ENCODE data around the gene GALNT4.

The GALNT4 gene

DNA sequence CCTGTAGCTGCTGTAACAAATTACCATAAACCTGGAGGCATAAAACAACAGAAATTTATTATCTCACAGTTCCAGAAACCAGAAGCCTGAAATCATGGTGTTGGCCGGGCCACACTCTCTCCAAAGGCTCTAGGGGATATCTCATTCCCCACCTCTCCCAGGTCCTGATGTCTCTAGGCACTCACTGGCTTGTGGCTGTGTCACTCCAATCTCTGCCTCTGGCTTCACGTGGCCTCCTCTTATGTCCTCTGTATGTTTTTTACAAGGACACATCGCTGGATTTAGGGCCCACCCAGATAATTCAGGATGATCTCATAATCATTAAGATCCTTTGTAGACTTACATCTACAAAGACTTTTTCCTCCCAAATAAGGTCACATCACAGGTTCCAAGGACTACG lies 8.0 kb downstream of the GALNT4 start:
- no peak for TF ChIP-seq EZH2phosphoT487 (IDR thresholded peaks at IDR 0.05; ENCODE audit: borderline replicate concordance, low read length)
- TF ChIP-seq, protein P1, sequence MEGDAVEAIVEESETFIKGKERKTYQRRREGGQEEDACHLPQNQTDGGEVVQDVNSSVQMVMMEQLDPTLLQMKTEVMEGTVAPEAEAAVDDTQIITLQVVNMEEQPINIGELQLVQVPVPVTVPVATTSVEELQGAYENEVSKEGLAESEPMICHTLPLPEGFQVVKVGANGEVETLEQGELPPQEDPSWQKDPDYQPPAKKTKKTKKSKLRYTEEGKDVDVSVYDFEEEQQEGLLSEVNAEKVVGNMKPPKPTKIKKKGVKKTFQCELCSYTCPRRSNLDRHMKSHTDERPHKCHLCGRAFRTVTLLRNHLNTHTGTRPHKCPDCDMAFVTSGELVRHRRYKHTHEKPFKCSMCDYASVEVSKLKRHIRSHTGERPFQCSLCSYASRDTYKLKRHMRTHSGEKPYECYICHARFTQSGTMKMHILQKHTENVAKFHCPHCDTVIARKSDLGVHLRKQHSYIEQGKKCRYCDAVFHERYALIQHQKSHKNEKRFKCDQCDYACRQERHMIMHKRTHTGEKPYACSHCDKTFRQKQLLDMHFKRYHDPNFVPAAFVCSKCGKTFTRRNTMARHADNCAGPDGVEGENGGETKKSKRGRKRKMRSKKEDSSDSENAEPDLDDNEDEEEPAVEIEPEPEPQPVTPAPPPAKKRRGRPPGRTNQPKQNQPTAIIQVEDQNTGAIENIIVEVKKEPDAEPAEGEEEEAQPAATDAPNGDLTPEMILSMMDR (IDR thresholded peaks at IDR 0.05; ENCODE audit: low read depth, low read length, poor library complexity, severe bottlenecking) = no peak
- Histone ChIP-seq H3K9me3 (ENCODE audit: control insufficient read depth, insufficient read depth, low read length) (no peaks in the 10 kb centered on the region), H3K4me3 (ENCODE audit: low read length) (no peak overlapping the region), H3K4me2 (ENCODE audit: low read length) (no peak overlapping the region), H3K36me3 (ENCODE audit: control insufficient read depth, low read length) (peaks cover 4% of the 10 kb centered on the region), H3K9me2 (replicated peaks; ENCODE audit: control insufficient read depth, low read length) (no peaks in the 10 kb centered on the region), H3F3A (ENCODE audit: control insufficient read depth, insufficient read depth) (no peaks in the 10 kb centered on the region), H3K79me2 (ENCODE audit: control insufficient read depth, low read length) (peaks cover 43% of the 10 kb centered on the region), H3K27me3 (ENCODE audit: control insufficient read depth, low read length) (no peaks in the 10 kb centered on the region), H3K27ac (ENCODE audit: low read depth, low read length) (no peak overlapping the region), H4K20me1 (ENCODE audit: control insufficient read depth, insufficient read depth, low read depth, low read length) (no peaks in the 10 kb centered on the region), H3K4me1 (ENCODE audit: control insufficient read depth, low read length) (peaks cover 7% of the 10 kb centered on the region)

DNA sequence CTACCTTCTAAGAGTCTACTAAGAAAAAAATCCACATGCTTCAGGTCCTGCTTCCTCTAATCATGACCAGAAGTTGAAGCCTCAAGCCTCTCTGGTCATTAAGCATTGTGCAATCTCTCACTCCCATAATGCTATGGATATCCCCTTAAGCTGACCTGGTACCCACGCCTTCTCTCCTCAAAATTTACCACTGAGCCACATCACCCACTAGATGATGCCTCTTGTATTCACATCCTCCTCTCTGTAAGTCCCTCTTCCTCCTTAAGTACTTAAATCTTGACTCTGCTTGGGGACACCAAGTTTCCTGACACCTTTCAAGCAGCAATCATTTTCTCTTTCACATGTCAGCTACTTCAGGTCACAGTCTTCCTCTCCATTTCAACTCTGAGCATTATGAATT lies 9.8 kb downstream of the GALNT4 start:
- no peaks in the 10 kb centered on the region for H3K9me3 ChIP-seq (ENCODE audit: control insufficient read depth, insufficient read depth, low read length)
- peaks cover 30% of the 10 kb centered on the region for H3K79me2 ChIP-seq (ENCODE audit: control insufficient read depth, low read length)
- H3K4me3 ChIP-seq (ENCODE audit: low read length) = no peak overlapping the region
- TF ChIP-seq, protein P1 (IDR thresholded peaks at IDR 0.05; ENCODE audit: low read depth, low read length, poor library complexity, severe bottlenecking) = no peak
- H3K9me2 ChIP-seq (replicated peaks; ENCODE audit: control insufficient read depth, low read length) = no peaks in the 10 kb centered on the region
- no peak overlapping the region for H3K27ac ChIP-seq (ENCODE audit: low read depth, low read length)
- no peaks in the 10 kb centered on the region for H4K20me1 ChIP-seq (ENCODE audit: control insufficient read depth, insufficient read depth, low read depth, low read length)
- no peaks in the 10 kb centered on the region for H3K36me3 ChIP-seq (ENCODE audit: control insufficient read depth, low read length)
- H3K4me2 ChIP-seq (ENCODE audit: low read length) = no peak overlapping the region
- no peaks in the 10 kb centered on the region for H3F3A ChIP-seq (ENCODE audit: control insufficient read depth, insufficient read depth)
- H3K27me3 ChIP-seq (ENCODE audit: control insufficient read depth, low read length) = no peaks in the 10 kb centered on the region
- peaks cover 6% of the 10 kb centered on the region; the same call in 1 of the 2 replicates for H3K4me1 ChIP-seq (ENCODE audit: control insufficient read depth, low read length)

DNA sequence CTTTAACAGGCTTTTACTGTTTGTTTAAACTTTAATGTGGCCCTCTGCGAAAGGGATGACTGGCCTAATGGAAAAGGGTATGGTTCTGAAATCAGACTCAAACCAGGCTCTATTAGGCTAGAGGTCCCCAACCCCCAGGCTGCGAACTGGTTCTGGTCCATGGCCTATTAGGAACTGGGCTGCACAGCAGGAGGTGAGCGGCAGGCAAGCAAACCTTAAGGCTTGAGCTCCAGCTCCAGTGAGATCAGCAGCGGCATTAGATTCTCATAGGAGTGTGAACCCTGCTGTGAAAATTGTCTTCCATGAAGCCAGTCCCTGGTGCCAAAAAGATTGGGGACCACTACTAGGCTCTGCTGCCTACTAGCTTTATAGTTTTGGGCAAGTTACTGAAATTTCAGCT lies 11.1 kb downstream of the GALNT4 start:
- TF ChIP-seq EZH2phosphoT487 (IDR thresholded peaks at IDR 0.05; ENCODE audit: borderline replicate concordance, low read length) = no peak
- Histone ChIP-seq H3F3A (ENCODE audit: control insufficient read depth, insufficient read depth) (no peaks in the 10 kb centered on the region), H3K9me2 (replicated peaks; ENCODE audit: control insufficient read depth, low read length) (no peaks in the 10 kb centered on the region), H3K79me2 (ENCODE audit: control insufficient read depth, low read length) (peaks cover 19% of the 10 kb centered on the region), H3K27me3 (ENCODE audit: control insufficient read depth, low read length) (no peaks in the 10 kb centered on the region), H3K36me3 (ENCODE audit: control insufficient read depth, low read length) (no peaks in the 10 kb centered on the region), H3K4me2 (ENCODE audit: low read length) (no peak overlapping the region), H3K9me3 (ENCODE audit: control insufficient read depth, insufficient read depth, low read length) (no peaks in the 10 kb centered on the region), H3K4me3 (ENCODE audit: low read length) (no peak overlapping the region), H4K20me1 (ENCODE audit: control insufficient read depth, insufficient read depth, low read depth, low read length) (no peaks in the 10 kb centered on the region; the same call in 1 of the 2 replicates), H3K4me1 (ENCODE audit: control insufficient read depth, low read length) (peaks cover 6% of the 10 kb centered on the region; the same call in 1 of the 2 replicates), H3K27ac (ENCODE audit: low read depth, low read length) (no peak overlapping the region)

DNA sequence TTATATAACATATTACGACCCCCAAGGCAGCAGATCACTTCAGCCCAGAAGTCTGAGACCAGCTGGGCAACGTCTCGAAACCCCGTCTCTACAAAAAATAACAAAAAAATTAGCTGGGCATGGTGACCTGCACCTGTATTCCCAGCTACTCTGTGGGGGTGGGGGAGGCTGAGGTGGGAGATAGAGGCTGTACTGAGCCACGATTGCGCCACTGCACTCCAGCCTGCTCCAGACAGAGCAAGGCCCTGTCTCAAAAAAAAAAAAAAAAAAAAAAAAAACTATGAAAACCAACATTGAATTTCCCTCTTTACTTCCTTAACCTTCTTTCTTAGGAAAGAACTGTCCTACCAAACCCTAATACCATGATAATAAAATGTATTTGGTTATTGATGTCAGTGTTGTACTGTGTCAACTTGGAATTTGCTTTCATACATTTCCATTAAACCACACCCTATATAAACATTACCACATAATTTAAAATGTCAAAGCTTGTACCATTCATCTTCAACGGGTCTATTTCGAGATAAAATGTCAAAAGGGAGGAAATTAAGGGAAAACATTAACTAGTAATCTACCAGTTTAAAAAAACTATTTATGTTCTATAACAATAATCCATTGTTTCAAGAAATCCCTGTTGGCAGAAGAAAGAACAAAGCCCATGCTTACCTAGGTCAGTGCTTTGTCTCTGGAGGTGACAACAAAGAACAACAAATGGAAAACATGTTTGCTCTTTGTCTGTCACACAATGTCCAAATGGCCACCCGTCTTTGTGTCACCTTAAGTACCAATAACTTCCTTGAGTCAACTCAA lies 17.4 kb downstream of the GALNT4 start:
- Histone ChIP-seq H3K79me2 (ENCODE audit: control insufficient read depth, low read length) (no peaks in the 10 kb centered on the region), H3K9me3 (ENCODE audit: control insufficient read depth, insufficient read depth, low read length) (no peaks in the 10 kb centered on the region), H4K20me1 (ENCODE audit: control insufficient read depth, insufficient read depth, low read depth, low read length) (no peaks in the 10 kb centered on the region; the same call in 1 of the 2 replicates), H3K4me2 (ENCODE audit: low read length) (no peak overlapping the region), H3K36me3 (ENCODE audit: control insufficient read depth, low read length) (no peaks in the 10 kb centered on the region), H3F3A (ENCODE audit: control insufficient read depth, insufficient read depth) (no peaks in the 10 kb centered on the region), H3K27me3 (ENCODE audit: control insufficient read depth, low read length) (no peaks in the 10 kb centered on the region), H3K27ac (ENCODE audit: low read depth, low read length) (no peak overlapping the region), H3K4me3 (ENCODE audit: low read length) (no peak overlapping the region), H3K4me1 (ENCODE audit: control insufficient read depth, low read length) (no peaks in the 10 kb centered on the region), H3K9me2 (replicated peaks; ENCODE audit: control insufficient read depth, low read length) (no peaks in the 10 kb centered on the region)
- no peak for TF ChIP-seq EZH2phosphoT487 (IDR thresholded peaks at IDR 0.05; ENCODE audit: borderline replicate concordance, low read length)
- TF ChIP-seq, protein P1 (IDR thresholded peaks at IDR 0.05; ENCODE audit: low read depth, low read length, poor library complexity, severe bottlenecking) = no peak
